ENCODE results near the gene IRF2. TPM values are rescaled to one million over a fixed set of nuclear protein-coding genes. Genes with fewer than 3 reads are reported as not detected.

The IRF2 gene
- total and polyA plus RNA-seq, 2 of the 8 experiments (the other 6 are each of a cell fraction or from before 2014, with no cell fraction given), result 13.8 to 17.0 TPM

DNA sequence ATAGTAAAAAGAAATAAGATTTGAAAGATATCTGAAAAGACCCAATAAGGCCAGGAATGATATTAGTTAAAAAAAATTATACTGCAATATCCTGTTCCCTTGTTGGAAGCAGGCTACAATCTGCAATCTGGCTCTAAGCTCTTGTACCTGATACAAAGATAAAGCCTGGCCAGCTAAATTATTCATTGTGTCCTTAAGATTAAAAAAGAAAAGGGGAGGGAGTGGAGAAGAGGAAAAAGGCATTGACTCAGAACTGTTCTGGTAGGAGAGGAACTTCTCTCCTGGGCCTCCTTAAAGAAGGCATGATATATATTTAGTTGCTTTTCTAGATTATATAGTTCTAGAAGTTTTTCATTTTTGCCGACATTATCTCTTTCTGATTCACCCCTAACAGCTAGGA is 46.7 kb downstream of the IRF2 start:
- no peak overlapping the region for H3K27ac ChIP-seq (ENCODE audit: low read depth, low read length)
- H2AFZ ChIP-seq (ENCODE audit: low read length), result no peak overlapping the region
- no peak overlapping the region for H2BK120ac ChIP-seq (replicated peaks; ENCODE audit: low read depth, low read length)
- WGBS, 2 experiments (ENCODE audit: extremely low coverage in 1 of 2, insufficient coverage in 1 of 2, insufficient read length in 1 of 2, insufficient replicate concordance in 2 of 2, low coverage in 1 of 2, low lambda C conversion rate in 2 of 2, missing lambda C conversion rate in 1 of 2), result 81% methylated on average over 1 of the region's 1 CpG; no CpG with 5 or more reads in 1 of the 2 experiments
- no peak overlapping the region for H3K23ac ChIP-seq (ENCODE audit: insufficient read length)
- peaks cover 5% of the 10 kb centered on the region for H3K79me1 ChIP-seq (ENCODE audit: low read depth, low read length)
- ChIA-PET CTCF (ENCODE audit: partially characterized antibody) (interaction anchor here (1.0 to 2.1 kb wide), 4 partner anchors 10 to 14 kb away, joined by 3 to 4 read pairs (median 4); no protein-coding TSS in a partner anchor), POLR2A (ENCODE audit: partially characterized antibody) (interaction anchor here (0.7 to 1.4 kb wide), 2 partner anchors 15 to 84 kb away, joined by 3 to 4 read pairs; no protein-coding TSS in a partner anchor)
- no peaks in the 10 kb centered on the region for H3K23me2 ChIP-seq (ENCODE audit: low read depth, low read length)
- no peak overlapping the region for H3K4me3 ChIP-seq (ENCODE audit: extremely low read depth in 1 of 4, insufficient read depth in 2 of 4, low read depth in 3 of 4, low read length in 4 of 4)
- H3K36me3 ChIP-seq (ENCODE audit: control insufficient read depth in 2 of 4, insufficient read depth in 4 of 4, low read length in 3 of 4), result peaks cover 0 to 24% (median 12%) of the 10 kb centered on the region in 4 experiments; a peak in 7 of 8 replicates
- H3K4me2 ChIP-seq (ENCODE audit: insufficient read depth in 1 of 2, low read depth in 2 of 2, low read length in 2 of 2), result no peak overlapping the region
- no peaks in the 10 kb centered on the region for H3K27me3 ChIP-seq (replicated peaks in 1 of 4; ENCODE audit: control insufficient read depth in 3 of 4, extremely low read depth in 1 of 4, insufficient read depth in 3 of 4, low read length in 3 of 4)
- no peak overlapping the region for H2BK20ac ChIP-seq (ENCODE audit: low read length)
- no peak overlapping the region for H2BK5ac ChIP-seq (ENCODE audit: low read depth, low read length)
- H3K9me3 ChIP-seq (ENCODE audit: insufficient read depth in 2 of 2, low read depth in 1 of 2, low read length in 1 of 2), result peaks cover 3% of the 10 kb centered on the region in 2 experiments; a peak in 3 of 4 replicates
- DNase-seq (ENCODE audit: low read depth in 1 of 2, low spot score in 2 of 2), result no peak
- peaks cover 0 to 6% (median 5%) of the 10 kb centered on the region in 4 experiments; a peak in 6 of 7 replicates for H3K4me1 ChIP-seq (replicated peaks in 1 of 4; ENCODE audit: control insufficient read depth in 3 of 4, insufficient read depth in 4 of 4, low read length in 3 of 4)
- peaks cover 0 to 9% of the 10 kb centered on the region in 2 experiments for H4K20me1 ChIP-seq (replicated peaks in 1 of 2; ENCODE audit: control insufficient read depth in 1 of 2, insufficient read depth in 2 of 2, low read length in 2 of 2)
- FAIRE-seq, result no peak
- H2AK5ac ChIP-seq (ENCODE audit: low read depth, low read length), result no peak overlapping the region
- no peak overlapping the region for H4K5ac ChIP-seq (ENCODE audit: insufficient read length, low read depth, low read length)
- H3K14ac ChIP-seq (ENCODE audit: insufficient read length), result no peak overlapping the region
- H4K91ac ChIP-seq (replicated peaks; ENCODE audit: insufficient read length, low read length), result no peak overlapping the region
- H2BK15ac ChIP-seq (ENCODE audit: low read length), result no peak overlapping the region
- no peak overlapping the region for H3K18ac ChIP-seq (ENCODE audit: extremely low read depth, low read length)
- no peak overlapping the region for H3K56ac ChIP-seq (replicated peaks; ENCODE audit: insufficient read length, low read depth, low read length)
- no peak overlapping the region for H2BK12ac ChIP-seq (ENCODE audit: low read depth, low read length)
- no peak overlapping the region for H3K4ac ChIP-seq (replicated peaks; ENCODE audit: insufficient read length, low read depth, low read length)
- H3K9ac ChIP-seq (replicated peaks in 1 of 4; ENCODE audit: extremely low read depth in 1 of 4, low read depth in 3 of 4, low read length in 3 of 4), result no peak overlapping the region
- H3K79me2 ChIP-seq (ENCODE audit: control insufficient read depth in 1 of 2, insufficient read depth in 2 of 2, low read length in 2 of 2), result peaks cover 0 to 25% of the 10 kb centered on the region in 2 experiments; a peak in 2 of 4 replicates
- no peak overlapping the region for H4K8ac ChIP-seq (ENCODE audit: extremely low read depth, insufficient read depth, low read length)
- TF ChIP-seq, protein P1, sequence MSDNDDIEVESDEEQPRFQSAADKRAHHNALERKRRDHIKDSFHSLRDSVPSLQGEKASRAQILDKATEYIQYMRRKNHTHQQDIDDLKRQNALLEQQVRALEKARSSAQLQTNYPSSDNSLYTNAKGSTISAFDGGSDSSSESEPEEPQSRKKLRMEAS (IDR thresholded peaks at IDR 0.05), result no peak
- TF ChIP-seq SP2 (IDR thresholded peaks at IDR 0.05; ENCODE audit: low read length), result no peak
- no peak for TF ChIP-seq BCL11A (IDR thresholded peaks at IDR 0.05; ENCODE audit: low read depth in 2 of 2, low read length in 2 of 2)
- no peak for TF ChIP-seq PHF8 (conservative IDR thresholded peaks at IDR 0.05; ENCODE audit: low read depth, low read length)
- TF ChIP-seq HDAC6 (IDR thresholded peaks at IDR 0.05; ENCODE audit: low read depth, low read length), result no peak
- TF ChIP-seq ZNF274 (IDR thresholded peaks at IDR 0.05; ENCODE audit: borderline replicate concordance, extremely low read depth, low read length), result no peak
- TF ChIP-seq SP4 (IDR thresholded peaks at IDR 0.05; ENCODE audit: low read length), result no peak
- no peak for TF ChIP-seq NRF1 (IDR thresholded peaks at IDR 0.05; ENCODE audit: low read depth, low read length)
- no peak for TF ChIP-seq SAP30 (IDR thresholded peaks at IDR 0.05; ENCODE audit: insufficient read depth, insufficient replicate concordance, low read length)
- no peak for TF ChIP-seq CHD2 (IDR thresholded peaks at IDR 0.05; ENCODE audit: low read length)
- no peak for TF ChIP-seq RBBP5 (IDR thresholded peaks at IDR 0.05; ENCODE audit: borderline replicate concordance, low read depth, low read length)
- no peak for TF ChIP-seq CREB1 (IDR thresholded peaks at IDR 0.05)
- no peak for TF ChIP-seq POU5F1 (IDR thresholded peaks at IDR 0.05; ENCODE audit: low read depth, low read length)
- no peak for TF ChIP-seq BRCA1 (IDR thresholded peaks at IDR 0.05; ENCODE audit: low read depth, low read length)
- TF ChIP-seq CBX8 (IDR thresholded peaks at IDR 0.05; ENCODE audit: borderline replicate concordance, low read depth, low read length), result no peak
